Measurements from ENCODE around the gene CCDC182.

Gene CCDC182

DNA sequence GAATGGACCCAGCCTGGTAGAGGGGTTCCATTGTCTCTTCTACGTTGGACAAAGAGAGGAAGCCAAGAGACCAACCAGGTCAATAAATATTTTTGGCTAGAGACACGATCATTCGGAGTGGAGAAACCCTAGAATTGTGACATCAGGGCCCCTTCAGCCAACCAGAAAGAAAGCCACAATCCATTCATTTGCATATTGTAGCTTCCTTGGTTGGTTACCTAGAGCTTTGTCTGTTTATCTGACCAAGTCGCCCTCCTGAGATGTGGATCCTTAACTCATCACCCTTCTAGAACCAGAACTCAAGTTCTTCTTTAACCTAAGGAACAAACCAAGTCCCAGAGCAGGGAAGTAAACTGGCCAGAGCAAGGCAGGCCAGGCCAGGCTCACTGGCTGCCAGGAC lies at the start of gene CCDC182:
CCDC182 (minus strand) TSS at position 58 of the 400 bp plus-strand sequence; CDS start at position 31, 27 bp downstream.
- no peak for DNase-seq (ENCODE audit: low read depth, low spot score)

DNA sequence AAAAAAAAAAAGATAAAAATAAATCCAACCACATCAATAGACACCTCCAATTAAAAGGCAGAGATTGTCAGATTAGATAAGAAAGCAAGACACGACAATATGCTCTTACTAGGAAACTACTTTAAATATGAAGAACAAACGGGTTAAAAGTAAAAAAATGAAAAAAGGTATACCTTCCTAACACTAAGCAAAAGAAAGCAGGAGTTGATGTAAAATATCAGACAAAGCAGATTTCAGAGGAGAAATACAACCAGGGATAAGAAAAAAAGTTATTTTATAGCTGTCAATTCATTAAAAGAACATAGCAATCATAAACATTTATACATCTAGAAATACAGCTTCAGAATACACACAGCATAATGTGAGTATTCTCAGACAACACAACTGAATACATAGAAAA lies 49.7 kb upstream of the CCDC182 start:
- no peak for DNase-seq (ENCODE audit: low read depth, low spot score)

DNA sequence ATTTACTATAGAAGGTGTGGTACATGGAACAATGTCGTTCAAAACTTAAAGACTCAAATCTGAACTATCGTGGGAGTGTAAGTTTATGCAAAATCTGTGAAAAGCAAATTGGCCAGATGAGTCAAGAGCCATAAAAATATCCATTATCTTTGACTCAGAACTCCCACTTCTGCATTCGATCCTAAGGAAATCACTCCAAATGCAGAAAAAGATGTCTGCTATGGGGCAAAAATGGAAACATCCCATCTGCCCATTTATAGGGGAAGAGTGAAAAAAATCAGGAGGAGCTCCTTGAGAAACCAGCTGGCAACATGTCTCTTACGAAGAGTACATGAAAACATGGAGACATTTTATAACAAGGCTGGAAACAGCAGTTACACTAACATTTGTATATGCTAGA lies 43.6 kb upstream of the CCDC182 start:
- no peak for DNase-seq (ENCODE audit: low read depth, low spot score)

DNA sequence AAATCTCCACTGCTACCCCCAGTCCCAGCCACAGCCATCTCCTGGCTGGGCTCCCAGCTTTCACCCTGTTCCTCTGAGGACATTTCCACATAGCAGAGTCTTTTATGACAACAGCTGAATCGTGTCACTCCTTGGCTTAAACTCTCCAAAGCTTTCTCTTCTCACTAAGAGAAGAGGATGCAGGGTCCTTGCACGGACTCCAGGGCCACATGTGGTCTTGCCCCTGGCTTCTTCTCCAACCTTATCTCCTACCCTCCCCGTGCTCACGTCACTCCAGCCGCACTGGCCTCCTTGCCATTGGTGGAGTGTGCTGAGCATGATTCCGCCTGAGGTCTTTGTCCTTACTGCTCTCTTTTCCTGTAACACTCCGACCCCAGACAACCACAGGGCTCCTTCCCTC lies 39.9 kb upstream of the CCDC182 start:
- DNase-seq (ENCODE audit: low read depth, low spot score) = no peak

DNA sequence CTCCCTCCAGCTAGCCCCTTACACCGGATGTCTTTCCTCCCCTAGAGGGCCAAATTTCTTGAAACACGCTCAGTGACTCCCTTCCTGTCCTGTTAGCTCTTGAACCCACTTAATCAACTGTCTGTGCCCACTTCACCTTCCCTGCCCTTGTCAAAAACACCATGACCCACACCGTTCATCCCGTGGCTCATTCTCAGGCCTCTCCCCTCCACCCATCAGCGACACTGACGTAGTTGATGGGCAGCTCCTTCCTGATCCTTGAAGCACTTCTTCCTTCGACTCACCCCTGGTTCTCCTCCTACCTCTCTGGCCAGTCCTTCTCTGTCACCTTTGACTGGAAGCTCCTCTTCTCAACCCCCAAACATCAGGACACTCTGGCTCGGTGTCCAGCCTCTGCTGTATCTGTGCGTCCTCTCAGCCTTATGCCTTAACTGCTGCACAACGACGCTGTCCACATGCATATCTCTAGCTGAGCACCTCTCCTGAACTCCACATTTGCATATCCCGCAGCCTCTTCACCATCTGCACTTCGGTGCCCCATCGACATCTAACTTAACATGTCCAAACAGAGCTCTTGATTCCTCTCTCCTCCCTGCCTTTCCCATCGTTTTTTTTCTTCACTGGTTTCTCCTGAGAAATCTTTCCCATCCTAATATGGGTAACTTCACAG lies 39.3 kb upstream of the CCDC182 start:
- DNase-seq (ENCODE audit: low read depth, low spot score) = no peak

DNA sequence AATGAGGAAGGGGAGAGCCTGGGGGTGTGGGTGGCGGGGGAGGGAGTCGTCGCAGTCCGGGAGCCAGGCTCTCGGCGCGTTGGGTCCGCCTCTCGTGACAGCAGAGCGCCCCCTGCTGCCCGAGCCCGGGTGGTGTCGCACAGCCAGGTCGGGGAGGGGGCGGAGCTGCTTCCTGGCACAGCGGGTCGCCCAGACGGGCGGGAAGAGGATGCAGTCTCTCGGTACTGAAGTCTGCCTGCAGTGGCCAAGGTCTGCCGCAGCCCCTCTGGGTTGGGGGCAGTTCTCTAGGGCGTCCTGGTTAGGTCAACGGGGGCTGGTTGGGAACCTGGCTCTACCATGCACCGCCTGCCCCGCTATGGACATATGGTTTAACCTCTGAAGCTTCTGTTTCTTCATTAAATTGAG lies 38.2 kb upstream of the CCDC182 start:
- DNase-seq (ENCODE audit: low read depth, low spot score) = peak; percentile 23

DNA sequence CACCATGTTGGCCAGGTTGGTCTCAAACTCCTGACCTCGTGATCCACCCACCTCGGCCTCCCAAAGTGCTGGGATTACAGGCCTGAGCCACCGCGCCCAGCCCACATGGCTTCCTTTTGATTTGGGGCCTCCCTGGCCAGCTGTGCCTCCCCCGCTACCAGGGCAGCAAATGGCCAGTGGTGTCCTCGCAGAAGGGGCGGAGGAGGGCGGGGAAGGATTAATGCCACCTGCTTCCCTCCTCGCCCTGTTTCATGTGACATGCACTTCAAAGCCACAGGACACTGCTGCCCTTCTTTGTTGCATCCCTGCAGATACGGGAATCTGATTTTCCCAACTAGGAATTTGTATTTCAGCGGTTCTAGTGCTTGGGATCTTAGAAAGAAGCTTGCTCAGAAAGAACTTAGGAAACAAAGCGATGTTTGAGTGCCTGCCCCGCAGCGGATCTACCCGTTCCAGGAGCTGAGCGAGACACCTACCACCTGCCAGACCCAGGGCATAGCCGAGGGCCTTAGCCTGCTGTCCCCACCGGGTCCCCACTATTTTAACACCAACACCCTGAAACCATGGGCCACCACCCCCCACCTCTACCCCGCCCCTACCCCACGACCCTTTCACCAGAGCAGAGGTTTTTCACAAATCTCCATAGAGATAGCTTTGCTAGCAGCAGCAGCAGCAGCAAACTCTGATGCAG lies 37.7 kb upstream of the CCDC182 start:
- no peak for DNase-seq (ENCODE audit: low read depth, low spot score)

DNA sequence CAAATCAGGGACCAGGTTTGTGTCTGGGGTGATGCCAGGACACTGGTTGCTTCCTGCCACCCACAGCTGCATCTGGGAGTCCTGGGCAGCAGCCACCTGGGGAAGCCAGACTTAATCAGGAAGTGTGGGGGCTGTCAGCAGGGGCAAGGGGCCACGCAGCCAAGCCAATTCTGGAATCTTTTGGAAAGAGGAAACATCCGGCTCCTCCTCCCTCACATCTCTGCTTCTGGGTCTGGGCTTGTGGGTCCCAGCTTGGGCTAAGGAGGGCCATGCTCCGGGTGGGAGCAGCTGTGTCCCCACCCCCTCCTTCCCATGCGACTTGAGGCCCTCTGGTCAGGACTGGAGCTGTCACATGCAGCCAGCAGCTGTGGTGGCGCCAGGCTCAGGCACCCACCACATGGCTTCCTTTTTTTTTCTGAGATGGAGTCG lies 37.0 kb upstream of the CCDC182 start:
- no peak for DNase-seq (ENCODE audit: low read depth, low spot score)

DNA sequence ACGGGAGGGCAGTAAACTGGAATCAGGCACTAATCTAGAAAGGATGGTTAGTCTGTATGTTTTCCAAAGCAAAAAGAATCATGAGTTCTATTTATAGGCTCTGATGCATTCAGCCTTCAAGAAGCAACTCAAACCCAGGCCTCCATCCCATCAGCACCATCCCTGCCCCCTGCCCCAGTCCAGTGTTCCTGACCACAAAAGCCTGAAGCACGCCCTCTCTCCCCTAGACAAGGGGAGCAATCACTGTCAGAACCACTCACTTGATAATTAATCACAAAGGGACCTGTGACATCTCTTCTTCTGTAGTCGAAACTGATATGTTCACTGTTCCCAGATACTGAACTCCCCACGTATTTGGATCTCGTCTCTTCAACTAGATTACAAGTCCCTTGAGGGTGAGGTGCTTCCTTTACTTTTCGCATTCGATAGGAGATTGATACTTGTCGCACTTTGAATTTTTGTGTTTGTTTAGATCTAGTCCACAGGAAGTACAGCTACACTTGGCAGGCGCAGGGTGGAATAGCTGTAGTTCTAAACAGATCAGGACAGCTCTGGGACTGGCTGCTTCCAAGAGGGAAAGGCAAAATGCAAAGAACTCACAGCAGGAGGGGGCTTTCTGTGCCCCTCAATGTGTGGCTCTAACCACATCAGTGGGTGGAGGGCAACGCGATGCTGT lies 36.4 kb upstream of the CCDC182 start:
- DNase-seq (ENCODE audit: low read depth, low spot score) = no peak

DNA sequence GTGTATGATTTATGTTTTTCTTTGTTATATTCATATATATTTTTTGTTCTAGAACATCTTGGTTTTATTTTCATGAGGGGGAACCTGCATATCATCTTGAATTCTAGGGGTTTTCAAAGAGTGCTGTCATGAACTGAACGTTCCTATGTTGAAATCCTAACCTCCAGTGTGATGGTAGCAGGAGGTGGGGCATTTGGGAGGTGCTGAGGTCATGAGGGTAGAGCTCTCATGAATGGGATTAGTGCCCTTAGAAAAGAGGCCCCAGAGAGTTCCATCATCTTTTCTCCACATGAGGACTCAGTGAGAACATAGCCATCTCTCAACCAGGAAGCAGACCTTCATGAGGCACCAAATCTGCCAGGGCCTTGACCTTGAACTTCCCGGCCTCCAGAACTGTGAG lies 34.6 kb upstream of the CCDC182 start:
- no peak for DNase-seq (ENCODE audit: low read depth, low spot score)

DNA sequence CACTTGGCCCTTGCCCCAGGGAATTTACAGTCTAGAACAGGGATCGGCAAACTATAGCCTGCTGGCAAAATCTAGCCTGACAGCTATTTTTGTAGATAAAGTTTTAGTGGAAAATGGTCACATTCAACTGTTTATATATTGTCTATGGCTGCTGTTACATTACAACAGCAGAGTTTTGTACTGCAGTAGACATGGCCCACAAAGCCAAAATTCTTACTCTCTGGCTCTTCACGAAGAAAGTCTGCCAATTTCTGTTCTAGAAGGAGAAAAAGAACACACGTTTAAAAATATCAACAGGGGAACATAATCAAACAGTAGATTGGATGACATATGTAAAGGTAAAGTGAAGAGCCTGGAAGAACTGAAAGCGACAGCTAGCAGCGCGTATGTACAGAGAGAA lies 33.2 kb upstream of the CCDC182 start:
- no peak for DNase-seq (ENCODE audit: low read depth, low spot score)

DNA sequence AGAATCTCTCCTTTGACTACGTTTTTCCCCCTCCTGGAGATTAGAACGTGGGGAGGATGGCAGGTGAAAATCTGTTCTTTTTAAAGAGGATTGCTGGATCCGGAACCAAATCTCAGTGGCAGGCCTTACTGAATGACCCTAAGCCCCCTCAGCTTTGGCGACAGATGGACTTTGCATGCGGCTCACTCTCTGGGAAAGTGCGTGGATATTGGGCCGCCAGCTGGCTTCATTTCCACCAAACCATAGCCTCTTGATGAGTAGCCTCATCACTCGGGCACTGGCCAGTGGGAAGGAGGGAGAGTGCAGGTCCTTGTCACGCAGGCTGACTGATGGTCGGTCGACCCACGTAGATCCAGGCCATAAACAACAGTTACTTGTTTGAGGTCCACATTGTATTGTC lies 31.3 kb upstream of the CCDC182 start:
- DNase-seq (ENCODE audit: low read depth, low spot score) = no peak

DNA sequence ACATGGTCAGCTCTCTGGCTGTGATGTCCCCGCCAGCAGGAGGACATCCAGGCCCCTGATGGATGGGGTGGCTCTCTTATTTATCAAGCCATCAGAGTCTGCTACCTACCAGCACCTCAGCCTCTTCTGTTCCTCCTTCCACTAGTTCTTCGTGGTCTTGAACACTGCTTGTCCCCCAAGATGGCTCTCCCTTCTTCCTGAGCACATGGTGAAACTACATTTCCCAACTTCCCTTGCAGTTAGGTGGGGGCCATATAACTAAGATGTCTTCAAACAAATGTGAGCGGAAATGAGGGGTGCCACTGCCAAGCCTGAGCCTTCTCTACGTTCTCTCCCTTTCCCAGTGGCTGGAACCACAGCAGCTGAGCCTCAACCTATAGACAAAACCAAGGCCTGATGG lies 29.8 kb upstream of the CCDC182 start:
- DNase-seq (ENCODE audit: low read depth, low spot score) = no peak

DNA sequence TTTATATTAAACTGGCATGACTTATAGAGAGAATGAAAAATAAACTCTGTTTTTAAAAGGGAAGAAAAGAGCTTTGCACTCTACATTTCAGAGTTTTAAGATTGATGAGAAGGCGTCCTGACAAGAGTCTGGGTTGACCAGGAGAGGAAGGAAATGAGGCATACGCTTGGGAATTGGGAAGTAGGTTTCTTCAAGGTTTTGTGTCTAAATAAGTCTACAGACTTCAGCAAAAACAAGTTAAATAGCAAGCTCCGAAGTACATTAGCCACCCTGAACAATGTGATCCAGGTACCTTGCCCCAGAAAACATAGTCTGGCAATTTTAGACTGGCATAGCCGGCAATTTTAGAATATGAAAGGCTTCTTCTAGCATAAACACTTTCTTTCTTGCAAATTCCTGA lies 28.5 kb upstream of the CCDC182 start:
- no peak for DNase-seq (ENCODE audit: low read depth, low spot score)

DNA sequence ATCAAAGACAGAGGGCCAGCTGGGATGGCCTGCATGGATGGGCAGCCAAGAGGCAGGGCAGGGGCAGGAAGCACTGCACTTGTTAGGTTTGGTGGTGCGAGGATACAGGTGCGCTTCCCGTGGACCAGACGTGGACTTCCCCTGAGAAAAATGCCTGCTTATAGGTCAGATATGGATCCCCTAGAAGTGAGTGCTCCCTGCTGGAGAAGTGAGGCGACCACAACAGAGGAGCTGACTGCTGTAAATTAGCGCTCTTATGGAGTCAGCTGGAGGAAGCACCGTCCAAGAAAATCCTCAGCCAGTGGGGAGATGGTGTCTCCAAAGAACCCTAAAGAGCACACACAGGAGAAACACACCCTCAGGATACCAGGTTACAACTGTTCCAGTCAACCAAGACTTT lies 27.7 kb upstream of the CCDC182 start:
- no peak for DNase-seq (ENCODE audit: low read depth, low spot score)

DNA sequence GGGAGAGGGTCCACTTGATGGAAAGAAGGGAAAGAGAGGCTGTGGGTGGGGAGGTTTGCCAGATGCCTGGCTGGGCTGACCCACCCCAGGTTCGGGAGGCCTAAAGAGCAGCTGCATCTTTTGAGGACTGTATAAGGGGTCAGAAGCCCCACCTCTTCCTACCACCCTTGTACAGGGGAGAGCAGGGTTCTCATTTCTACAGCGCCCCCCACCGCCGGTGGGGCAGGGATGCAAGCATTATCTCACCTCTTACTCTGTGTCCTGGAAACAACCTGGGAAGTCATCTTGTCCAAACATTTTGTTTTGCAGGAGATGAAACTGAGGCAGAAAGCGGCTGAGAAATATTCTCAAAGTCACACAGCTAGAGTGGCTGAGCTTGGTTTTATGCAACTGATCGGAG lies 22.5 kb upstream of the CCDC182 start:
- no peak for DNase-seq (ENCODE audit: low read depth, low spot score)

DNA sequence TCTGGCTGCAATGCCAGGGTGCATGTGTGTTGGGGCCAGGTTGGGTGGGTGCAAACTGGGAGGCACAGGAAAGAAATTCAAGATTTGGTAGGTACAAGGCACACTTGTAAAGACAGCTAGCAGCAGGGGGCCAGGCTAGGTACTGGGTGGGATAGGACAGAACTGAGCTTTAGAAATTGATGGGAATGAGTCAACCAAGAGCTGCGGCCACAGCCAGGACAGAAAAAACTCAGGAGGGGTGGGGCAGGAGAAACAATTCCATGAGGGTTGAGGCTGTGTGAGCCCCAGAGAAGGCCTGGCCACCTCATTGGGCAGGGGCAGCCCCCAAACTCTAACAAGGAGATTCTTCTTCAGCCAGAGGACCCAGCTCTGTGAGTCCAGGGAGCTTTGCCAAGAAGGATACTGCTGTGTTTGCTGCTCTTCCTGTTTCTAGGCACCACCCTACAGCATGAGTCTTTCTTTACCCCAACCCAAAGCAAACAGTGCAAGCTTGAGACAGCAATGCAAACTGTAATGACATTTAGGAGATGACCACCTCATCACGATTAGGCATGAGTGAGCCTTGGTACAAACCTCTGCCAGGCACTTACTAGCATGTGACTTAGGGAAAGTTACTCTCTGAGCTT lies 21.3 kb upstream of the CCDC182 start:
- no peak for DNase-seq (ENCODE audit: low read depth, low spot score)

DNA sequence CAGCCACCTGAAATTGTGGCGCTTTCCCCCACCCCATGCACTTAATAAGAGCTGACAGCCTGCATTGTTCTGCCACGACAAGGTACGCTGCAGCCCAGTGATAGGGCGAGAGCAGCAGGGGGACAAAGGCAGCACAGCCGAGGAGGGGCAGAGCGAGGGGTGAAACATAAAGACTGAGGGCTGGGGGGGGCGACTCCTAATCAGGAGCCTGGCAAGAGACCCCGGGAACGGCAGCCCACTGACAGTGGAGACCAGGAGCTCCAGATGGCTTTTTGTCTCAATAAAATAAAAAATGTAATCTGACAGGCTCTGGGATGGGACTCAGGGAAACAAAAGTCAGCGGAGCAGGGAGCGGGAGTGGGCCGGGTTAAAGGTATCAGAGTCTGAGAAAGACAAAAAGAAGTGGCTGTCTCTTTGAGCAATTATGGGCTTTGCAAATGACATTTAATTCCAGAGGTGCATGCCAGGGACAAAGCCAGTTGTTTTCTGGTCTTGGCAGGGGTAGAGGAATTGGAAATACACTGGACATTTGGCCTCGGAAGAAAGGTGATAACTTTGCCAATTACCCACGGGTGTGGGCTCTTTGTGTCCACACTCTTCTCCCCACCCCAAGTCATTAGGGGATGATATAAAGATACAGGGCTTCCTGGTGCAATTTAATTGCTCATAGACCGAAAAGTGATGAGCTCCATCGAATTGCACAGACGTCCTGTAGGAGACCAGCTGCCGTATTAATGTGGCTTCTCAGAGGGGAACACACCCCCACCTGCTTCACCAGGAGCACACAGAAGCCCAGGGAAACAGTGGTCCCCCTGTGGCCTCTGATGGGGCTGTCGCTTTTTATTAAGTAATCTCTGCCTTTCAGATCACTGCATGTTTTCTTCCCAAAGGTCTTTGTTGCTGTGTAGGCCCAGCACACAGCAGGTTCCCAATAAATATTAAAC lies 17.6 kb upstream of the CCDC182 start:
- no peak for DNase-seq (ENCODE audit: low read depth, low spot score)

DNA sequence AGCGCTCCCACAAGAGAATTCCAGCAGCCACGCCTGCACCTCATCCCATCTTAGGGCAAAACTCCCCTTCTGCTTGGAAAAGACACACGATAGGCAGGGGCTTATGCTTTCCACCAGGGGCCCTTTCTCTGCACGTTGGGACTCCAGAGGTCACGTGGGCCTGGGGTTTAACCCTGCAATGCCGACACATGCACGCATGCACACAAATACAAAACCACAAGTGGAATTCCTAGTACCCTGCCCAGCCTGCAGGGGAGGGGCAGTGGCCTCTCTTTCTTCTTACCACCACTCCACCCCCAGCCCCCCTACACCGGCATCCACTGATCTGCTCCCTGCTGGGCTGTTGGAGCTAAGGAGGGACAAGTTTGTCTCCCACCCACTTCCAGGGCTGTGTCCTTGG lies 16.8 kb upstream of the CCDC182 start:
- DNase-seq (ENCODE audit: low read depth, low spot score) = no peak

DNA sequence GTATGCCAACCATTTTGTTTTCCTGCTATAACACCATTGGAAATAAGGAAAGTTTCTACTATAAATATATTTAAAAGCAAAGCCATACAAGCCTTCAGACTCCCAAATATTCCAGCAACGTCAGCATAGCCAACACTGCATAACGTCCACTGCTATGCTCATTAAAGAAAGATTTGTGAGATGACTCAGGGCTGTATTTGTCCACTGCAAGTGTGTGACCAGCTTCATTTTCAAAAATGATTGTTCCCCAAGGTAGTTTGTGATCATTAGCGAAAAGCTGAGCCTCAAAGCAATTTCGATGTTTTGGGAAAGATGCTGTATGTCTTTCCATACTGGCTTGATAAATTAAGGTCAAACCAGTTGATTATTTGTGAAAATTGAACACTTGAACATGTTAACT lies 14.9 kb upstream of the CCDC182 start:
- DNase-seq (ENCODE audit: low read depth, low spot score) = no peak

DNA sequence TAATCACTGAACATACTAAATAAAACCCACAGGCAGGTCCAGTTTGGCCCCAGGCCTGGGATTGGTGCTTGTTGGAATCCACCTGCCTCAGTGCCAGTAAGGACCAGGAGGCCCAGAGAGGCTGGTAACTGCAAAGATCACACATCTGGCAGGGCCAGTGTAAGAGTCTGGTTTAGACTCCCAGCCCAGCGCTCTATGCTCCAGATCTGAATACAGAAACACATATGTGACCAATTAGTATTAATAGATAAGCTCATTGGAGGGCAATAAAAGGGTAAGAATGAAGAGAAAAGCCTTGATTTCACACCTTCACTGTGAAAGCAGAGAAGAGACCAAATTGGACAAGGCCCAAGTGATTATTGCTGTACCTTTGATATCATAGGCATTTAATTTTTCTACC lies 13.6 kb upstream of the CCDC182 start:
- DNase-seq (ENCODE audit: low read depth, low spot score) = no peak
